ES-I3 (cell line): ENCODE data around the gene MAGEE1.

ENCODE experiments used
- H3K36me3 ChIP-seq: 2 replicates; pipeline ENCODE4 v1.6.1; 2013; ENCODE audit warnings: mild to moderate bottlenecking, low read length, control low read depth, moderate library complexity; ENCODE audit not compliant: insufficient read depth
- H3K4me1 ChIP-seq: 2 replicates; pipeline ENCODE4 v1.6.1; 2013; ENCODE audit warnings: mild to moderate bottlenecking, control low read depth, low read length; ENCODE audit not compliant: insufficient read depth
- H3K9ac ChIP-seq: 2 replicates; pipeline ENCODE4 v1.6.1; 2013; ENCODE audit warnings: low read depth, mild to moderate bottlenecking, low read length, moderate library complexity
- H3K9me3 ChIP-seq: 2 replicates; pipeline ENCODE4 v1.6.1; 2013; ENCODE audit warnings: mild to moderate bottlenecking, low read length, moderate library complexity; ENCODE audit not compliant: control insufficient read depth, insufficient read depth

The MAGEE1 gene, protein sequence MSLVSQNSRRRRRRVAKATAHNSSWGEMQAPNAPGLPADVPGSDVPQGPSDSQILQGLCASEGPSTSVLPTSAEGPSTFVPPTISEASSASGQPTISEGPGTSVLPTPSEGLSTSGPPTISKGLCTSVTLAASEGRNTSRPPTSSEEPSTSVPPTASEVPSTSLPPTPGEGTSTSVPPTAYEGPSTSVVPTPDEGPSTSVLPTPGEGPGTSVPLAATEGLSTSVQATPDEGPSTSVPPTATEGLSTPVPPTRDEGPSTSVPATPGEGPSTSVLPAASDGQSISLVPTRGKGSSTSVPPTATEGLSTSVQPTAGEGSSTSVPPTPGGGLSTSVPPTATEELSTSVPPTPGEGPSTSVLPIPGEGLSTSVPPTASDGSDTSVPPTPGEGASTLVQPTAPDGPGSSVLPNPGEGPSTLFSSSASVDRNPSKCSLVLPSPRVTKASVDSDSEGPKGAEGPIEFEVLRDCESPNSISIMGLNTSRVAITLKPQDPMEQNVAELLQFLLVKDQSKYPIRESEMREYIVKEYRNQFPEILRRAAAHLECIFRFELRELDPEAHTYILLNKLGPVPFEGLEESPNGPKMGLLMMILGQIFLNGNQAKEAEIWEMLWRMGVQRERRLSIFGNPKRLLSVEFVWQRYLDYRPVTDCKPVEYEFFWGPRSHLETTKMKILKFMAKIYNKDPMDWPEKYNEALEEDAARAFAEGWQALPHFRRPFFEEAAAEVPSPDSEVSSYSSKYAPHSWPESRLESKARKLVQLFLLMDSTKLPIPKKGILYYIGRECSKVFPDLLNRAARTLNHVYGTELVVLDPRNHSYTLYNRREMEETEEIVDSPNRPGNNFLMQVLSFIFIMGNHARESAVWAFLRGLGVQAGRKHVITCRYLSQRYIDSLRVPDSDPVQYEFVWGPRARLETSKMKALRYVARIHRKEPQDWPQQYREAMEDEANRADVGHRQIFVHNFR

DNA sequence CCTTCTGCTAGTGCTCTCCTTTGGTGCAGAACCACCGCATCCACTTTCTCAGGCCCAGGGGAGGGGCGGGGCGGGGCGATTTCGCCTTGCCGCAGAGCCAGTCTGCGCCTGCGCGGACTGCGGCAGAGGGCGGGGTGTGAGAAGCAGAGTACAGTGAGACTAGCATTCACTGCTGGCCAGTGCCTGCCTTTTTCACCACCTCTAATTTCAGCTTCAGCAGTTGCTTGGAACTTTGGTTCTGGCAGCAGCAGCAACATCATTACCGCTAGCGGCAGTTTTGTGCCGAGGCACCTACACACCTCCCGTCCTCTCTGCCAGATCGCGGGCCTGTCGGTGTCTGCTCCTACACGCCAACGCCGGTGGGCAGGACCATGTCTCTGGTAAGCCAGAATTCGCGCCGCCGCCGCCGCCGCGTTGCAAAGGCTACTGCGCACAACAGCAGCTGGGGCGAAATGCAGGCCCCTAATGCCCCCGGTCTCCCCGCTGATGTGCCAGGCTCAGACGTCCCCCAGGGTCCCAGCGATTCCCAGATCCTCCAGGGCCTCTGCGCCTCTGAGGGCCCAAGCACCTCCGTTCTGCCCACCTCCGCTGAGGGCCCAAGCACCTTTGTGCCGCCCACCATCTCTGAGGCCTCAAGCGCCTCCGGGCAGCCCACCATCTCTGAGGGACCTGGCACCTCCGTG lies at the start of gene MAGEE1:
Gene MAGEE1, plus strand, starts transcription at position 151 of the 683 bp plus-strand sequence. Its CDS starts 221 bp downstream, at position 372.
- Histone ChIP-seq H3K4me1 (no peaks in the 10 kb centered on the region), H3K9me3 (no peaks in the 10 kb centered on the region), H3K36me3 (no peaks in the 10 kb centered on the region), H3K9ac (peak within 1 kb of the TSS; percentile 67; the same call in 1 of the 2 replicates)

DNA sequence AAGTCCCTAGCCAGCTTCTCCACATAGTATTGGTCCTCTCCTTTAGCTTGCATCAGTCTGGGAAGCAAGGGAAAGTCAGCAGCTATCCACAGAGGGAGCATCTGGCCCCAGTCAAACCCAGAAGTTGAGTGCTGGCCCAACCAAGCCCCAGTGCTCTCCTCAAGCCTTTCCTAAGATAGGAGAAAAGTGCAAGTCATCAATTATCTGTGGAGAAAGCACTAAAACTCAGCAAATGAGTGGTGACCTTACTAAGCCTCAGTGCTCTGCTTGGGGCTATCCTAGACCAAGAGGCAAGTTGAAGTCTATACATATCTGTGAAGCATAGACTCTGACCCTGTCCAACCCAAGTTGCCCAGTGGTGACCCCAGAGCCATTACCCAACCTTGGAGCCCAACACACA lies 28.5 kb upstream of the MAGEE1 start:
- H3K9me3 ChIP-seq: no peaks in the 10 kb centered on the region
- H3K36me3 ChIP-seq: no peaks in the 10 kb centered on the region
- no peaks in the 10 kb centered on the region for H3K4me1 ChIP-seq
- no peak overlapping the region for H3K9ac ChIP-seq

DNA sequence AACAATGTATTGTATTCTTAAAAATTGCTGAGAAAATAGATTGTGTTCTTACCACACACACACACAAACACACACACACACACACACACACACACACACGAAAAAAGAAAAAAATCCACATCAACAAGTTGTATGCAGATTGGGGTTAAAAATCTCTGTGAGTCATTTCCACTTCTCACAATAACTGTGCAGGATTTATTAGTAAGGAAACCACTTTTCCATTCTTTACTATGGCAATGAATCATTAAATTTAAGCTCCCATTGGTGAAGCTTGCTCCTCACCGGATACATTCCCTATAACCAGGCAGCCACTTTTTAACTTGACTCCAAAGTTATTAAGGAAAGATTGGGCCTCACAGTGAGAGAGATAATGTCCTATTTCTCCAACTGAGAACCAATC lies 19.7 kb upstream of the MAGEE1 start:
- Histone ChIP-seq H3K9ac (no peak overlapping the region), H3K4me1 (no peaks in the 10 kb centered on the region), H3K36me3 (no peaks in the 10 kb centered on the region), H3K9me3 (no peaks in the 10 kb centered on the region)

- no peaks in the 10 kb centered on the region for H3K9me3 ChIP-seq
- no peaks in the 10 kb centered on the region for H3K36me3 ChIP-seq
- no peak overlapping the region for H3K9ac ChIP-seq
- no peaks in the 10 kb centered on the region for H3K4me1 ChIP-seq
Observed at GRCh38 chrX:76420237-76420636, 7.3 kb upstream of the MAGEE1 start.

DNA sequence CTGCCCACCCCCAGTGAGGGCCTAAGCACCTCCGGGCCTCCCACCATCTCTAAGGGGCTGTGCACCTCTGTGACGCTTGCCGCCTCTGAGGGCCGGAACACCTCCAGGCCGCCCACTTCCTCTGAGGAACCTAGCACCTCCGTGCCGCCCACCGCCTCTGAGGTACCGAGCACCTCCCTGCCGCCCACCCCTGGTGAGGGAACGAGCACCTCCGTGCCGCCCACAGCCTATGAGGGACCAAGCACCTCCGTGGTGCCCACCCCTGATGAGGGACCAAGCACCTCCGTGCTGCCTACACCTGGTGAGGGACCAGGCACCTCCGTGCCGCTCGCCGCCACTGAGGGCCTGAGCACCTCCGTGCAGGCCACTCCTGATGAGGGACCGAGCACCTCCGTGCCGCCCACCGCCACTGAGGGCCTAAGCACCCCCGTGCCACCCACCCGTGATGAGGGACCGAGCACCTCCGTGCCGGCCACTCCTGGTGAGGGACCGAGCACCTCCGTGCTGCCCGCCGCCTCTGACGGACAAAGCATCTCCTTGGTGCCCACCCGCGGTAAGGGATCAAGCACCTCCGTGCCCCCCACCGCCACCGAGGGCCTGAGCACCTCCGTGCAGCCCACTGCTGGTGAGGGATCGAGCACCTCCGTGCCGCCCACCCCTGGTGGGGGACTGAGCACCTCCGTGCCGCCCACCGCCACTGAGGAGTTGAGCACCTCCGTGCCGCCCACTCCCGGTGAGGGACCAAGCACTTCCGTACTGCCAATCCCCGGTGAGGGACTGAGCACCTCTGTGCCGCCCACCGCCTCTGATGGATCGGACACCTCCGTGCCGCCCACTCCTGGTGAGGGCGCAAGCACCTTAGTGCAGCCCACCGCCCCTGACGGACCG lies 977 bp downstream of the MAGEE1 start:
- Histone ChIP-seq H3K36me3 (no peaks in the 10 kb centered on the region), H3K9ac (peak overlapping the region; percentile 67; the same call in 1 of the 2 replicates), H3K4me1 (no peaks in the 10 kb centered on the region), H3K9me3 (no peaks in the 10 kb centered on the region)

DNA sequence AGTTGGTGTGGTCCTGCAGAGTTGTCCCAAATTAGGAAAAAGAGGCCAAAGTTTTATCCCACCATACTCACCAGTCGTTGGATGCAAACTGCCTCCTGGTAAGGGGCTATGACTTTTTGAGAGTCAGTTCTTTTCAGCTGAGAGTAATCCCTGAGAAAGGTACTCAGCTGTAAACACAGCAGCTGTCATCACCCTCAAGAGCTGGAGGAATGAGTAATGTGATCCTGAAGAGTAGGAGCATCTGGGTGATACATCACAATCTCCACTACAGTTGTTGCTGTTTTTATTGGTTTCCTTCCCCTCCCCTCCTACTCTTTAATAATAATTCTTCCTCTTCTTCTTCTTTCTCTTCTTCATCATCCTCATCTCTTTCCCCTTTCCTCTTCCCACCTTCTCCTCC lies 5.7 kb downstream of the MAGEE1 start:
- H3K9ac ChIP-seq: no peak overlapping the region
- peaks cover 6% of the 10 kb centered on the region for H3K4me1 ChIP-seq
- H3K9me3 ChIP-seq: no peaks in the 10 kb centered on the region
- H3K36me3 ChIP-seq: no peaks in the 10 kb centered on the region

DNA sequence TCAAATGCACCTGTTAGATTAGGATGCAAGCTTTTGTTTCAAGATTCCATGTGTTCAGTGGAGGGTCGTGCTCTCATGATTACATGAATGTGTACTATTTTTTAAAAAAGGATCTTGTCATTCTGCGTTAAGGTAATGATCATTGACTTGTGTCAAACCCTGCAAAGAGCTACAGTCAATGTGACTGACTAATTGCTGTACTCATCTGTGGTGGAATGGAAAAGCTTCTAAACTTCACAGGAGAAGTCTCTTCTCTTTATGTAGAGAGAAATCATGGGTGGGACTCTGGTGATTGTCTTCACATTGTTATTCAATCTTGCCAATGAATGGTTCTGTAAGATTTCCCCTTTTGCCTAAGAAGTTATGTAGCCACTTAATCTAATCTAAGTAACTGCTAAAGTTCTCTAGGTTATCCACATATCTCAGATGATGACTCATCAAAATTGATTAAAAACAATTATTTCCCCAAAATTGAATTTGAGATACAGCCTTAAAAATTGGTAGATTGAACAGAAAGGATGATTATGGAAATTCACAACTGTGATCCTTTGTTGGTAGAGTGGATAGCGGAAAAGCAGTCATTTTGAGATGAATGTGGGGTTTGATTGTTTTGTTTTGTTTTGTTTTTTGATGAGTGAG lies 6.7 kb downstream of the MAGEE1 start:
- Histone ChIP-seq H3K9me3 (no peaks in the 10 kb centered on the region), H3K4me1 (peaks cover 6% of the 10 kb centered on the region), H3K9ac (no peak overlapping the region), H3K36me3 (no peaks in the 10 kb centered on the region)

DNA sequence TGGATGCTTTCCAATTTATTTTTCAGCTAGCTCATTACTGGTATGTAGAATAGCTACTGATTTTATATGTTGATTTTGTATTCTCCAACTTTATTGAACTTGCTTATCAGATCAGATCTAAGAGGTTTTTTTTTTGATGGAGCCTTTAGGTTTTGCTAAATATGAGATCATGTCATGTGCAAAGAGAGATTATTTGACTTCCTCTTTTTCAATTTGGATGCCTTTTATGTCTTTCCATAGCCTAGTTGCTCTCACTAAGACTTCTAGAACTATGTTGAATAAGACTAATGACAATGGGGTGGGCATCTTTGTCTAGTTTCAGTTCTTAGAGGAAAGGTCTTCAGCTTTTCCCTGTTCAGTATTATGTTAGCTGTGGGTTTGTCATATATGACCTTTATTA lies 11.7 kb downstream of the MAGEE1 start:
- Histone ChIP-seq H3K4me1 (peaks cover under 1% of the 10 kb centered on the region; the same call in 1 of the 2 replicates), H3K9ac (no peak overlapping the region), H3K36me3 (no peaks in the 10 kb centered on the region), H3K9me3 (no peaks in the 10 kb centered on the region; the same call in 1 of the 2 replicates)

DNA sequence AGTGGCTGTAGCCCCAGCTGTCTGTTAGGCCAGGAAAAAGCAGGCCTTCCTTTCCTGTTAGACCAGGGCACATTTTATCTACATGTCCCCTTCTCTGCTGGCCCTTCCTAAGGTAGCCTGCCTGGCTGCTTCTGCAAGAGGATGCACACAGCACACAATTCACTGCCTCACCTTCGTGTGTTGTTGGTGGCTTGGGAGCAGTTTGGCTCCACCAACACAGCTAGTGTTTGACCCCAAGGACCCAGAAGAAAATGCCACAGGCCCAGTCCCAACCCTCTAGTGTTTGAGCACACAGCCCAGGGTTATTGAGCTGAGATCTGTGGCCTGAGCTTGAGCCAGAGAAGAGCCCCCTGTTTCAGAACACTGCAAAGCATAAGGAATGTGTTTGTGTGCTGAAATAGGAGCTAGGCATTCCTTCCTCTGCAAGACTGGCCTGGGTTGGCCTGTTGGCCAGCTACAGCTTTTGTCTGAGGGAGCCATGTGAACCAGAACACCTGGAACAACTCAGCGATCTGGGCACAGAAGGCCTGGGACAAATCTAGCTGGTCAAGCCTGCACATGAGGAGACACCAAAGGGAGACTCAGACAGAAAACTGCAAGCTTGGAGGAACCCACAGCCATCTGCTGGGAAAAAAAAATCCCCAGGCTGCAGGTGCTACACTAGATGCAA lies 26.4 kb downstream of the MAGEE1 start:
- Histone ChIP-seq H3K4me1 (peaks cover 25% of the 10 kb centered on the region), H3K9me3 (no peaks in the 10 kb centered on the region), H3K36me3 (no peaks in the 10 kb centered on the region), H3K9ac (no peak overlapping the region)

DNA sequence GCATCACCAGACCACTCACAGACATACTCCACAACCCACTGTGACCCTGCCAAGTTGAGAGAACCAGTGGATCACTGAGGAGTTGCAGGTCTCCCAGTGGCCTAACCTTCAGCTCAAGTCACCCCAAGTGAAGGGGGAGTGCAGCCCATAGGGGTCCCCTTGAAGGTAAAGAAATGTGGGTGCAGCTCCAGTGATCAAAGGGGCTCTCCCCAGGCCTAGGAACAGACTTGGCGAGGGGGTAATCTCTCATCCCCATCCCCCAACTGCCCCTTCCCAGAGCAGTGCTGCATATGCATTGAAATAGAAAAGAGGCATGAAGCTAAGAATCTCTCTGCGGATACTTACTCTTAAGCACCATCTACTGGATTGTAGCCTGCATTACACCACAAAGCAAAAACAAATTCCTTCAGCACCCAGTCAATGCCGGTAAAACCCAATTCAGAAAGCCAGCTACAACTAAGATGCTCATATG lies 27.0 kb downstream of the MAGEE1 start:
- Histone ChIP-seq H3K9ac (no peak overlapping the region), H3K9me3 (no peaks in the 10 kb centered on the region), H3K4me1 (peaks cover 25% of the 10 kb centered on the region), H3K36me3 (no peaks in the 10 kb centered on the region)

DNA sequence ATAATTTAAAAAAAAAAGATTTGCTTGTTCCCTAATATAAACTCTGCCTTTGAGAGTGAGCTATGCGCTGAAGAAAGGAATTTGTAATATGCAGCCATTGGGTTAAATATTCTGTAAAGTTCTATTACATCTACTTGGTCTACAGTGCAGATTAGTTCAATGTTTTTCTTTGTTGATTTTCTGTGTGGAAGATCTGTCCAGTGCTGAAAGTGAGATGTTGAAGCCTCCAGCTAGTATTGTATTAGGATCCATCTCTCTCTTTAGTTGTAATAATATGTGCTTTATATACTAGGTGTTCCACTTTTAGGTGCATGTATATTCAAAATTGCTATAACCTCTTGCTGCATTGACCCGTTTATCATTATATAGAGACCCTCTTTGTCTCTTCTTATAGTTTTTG lies 49.8 kb downstream of the MAGEE1 start:
- Histone ChIP-seq H3K36me3 (no peaks in the 10 kb centered on the region), H3K9ac (no peak overlapping the region), H3K4me1 (no peaks in the 10 kb centered on the region), H3K9me3 (no peaks in the 10 kb centered on the region)
